Measurements from ENCODE around the gene ZSCAN12. TPM values are rescaled to one million over a fixed set of nuclear protein-coding genes. Genes with fewer than 3 reads are reported as not detected.

Gene ZSCAN12
- total RNA-seq, 1 donor from 2014 or later = 3.7 TPM

DNA sequence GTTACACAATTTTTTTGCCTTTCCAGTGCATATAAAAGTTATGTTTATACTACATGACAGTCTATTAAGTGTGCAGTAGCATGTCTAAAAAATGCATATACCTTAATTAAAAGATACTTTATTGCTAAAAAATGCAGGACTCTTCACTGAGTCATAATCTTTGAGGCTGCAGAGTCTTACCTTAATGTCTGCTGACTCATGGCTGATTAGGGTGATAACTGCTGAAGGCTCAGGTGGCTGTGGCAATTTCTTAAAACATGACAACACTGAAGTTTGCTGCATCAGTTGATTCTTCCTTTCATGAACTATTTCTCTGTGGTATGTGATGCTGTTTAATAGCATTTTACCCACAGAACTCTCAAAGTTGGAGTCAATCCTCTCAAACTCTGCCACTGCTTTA is 24.6 kb upstream of the ZSCAN12 start:
- TF ChIP-seq, protein P1, sequence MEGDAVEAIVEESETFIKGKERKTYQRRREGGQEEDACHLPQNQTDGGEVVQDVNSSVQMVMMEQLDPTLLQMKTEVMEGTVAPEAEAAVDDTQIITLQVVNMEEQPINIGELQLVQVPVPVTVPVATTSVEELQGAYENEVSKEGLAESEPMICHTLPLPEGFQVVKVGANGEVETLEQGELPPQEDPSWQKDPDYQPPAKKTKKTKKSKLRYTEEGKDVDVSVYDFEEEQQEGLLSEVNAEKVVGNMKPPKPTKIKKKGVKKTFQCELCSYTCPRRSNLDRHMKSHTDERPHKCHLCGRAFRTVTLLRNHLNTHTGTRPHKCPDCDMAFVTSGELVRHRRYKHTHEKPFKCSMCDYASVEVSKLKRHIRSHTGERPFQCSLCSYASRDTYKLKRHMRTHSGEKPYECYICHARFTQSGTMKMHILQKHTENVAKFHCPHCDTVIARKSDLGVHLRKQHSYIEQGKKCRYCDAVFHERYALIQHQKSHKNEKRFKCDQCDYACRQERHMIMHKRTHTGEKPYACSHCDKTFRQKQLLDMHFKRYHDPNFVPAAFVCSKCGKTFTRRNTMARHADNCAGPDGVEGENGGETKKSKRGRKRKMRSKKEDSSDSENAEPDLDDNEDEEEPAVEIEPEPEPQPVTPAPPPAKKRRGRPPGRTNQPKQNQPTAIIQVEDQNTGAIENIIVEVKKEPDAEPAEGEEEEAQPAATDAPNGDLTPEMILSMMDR (IDR thresholded peaks at IDR 0.05) = no peak
- peaks cover 12% of the 10 kb centered on the region for H3K9me3 Mint-ChIP-seq (ENCODE audit: low read depth)

DNA sequence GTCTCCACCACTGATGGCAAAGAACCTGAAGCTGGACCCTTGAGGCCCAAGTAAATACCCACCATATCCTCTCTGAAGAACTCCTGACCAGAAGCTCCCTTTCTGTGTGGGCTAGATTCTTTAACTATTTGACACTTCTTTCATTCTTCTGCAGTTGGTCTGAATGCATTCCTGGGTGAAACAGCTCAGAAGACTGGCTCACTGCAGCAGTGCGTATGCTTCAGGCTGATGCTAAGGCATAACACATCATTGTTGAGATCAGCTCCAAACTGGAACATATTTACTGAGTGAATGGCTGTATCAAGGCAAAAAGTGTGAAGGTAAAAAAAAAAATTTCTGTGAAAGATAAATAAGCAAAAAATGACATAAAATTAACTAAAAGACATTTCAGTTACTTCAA is 24.0 kb upstream of the ZSCAN12 start:
- Mint-ChIP-seq H3K36me3 (ENCODE audit: low read depth) (peaks cover 29% of the 10 kb centered on the region), H3K9me3 (ENCODE audit: low read depth) (peaks cover 12% of the 10 kb centered on the region), H3K4me3 (ENCODE audit: unreplicated experiment) (no peak overlapping the region), H3K27ac (ENCODE audit: unreplicated experiment) (no peak overlapping the region), H3K27me3 (ENCODE audit: low read depth) (no peaks in the 10 kb centered on the region), H3K4me1 (ENCODE audit: low read depth) (no peaks in the 10 kb centered on the region)
- DNase-seq (ENCODE audit: low spot score) = no peak
- TF ChIP-seq, protein P1 (IDR thresholded peaks at IDR 0.05) = no peak

More for the DNA sequence above, 24.6 kb upstream of the ZSCAN12 start:
- Mint-ChIP-seq H3K36me3 (ENCODE audit: low read depth) (peaks cover 29% of the 10 kb centered on the region), H3K4me1 (ENCODE audit: low read depth) (no peaks in the 10 kb centered on the region), H3K27me3 (ENCODE audit: low read depth) (no peaks in the 10 kb centered on the region), H3K27ac (ENCODE audit: unreplicated experiment) (no peak overlapping the region), H3K4me3 (ENCODE audit: unreplicated experiment) (no peak overlapping the region)
- DNase-seq (ENCODE audit: low spot score) = no peak

DNA sequence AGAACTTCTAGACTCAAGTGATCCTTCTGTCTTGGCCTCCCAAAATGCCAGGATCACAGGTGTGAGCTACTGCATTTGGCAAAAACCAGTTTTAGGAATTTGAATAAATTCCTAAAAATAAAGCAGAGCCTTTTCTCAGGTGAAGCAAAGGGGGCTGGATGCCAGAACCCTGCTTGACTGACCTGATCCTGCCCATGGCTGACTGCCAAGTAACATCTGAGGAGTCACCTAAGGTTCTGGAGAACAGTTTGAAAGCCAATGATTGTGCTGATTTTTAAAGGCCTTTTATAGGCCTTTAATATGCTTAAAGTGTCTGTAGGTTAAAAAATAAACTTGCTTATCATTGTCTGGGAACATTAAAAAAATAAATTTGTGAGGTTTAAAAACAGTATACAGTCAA is 14.1 kb upstream of the ZSCAN12 start:
- TF ChIP-seq, protein P1 (IDR thresholded peaks at IDR 0.05) = no peak
- Mint-ChIP-seq H3K27me3 (ENCODE audit: low read depth) (peaks cover 4% of the 10 kb centered on the region), H3K4me1 (ENCODE audit: low read depth) (no peaks in the 10 kb centered on the region), H3K36me3 (ENCODE audit: low read depth) (peaks cover 4% of the 10 kb centered on the region), H3K9me3 (ENCODE audit: low read depth) (peaks cover 22% of the 10 kb centered on the region), H3K4me3 (ENCODE audit: unreplicated experiment) (no peak overlapping the region), H3K27ac (ENCODE audit: unreplicated experiment) (no peak overlapping the region)
- no peak for DNase-seq (ENCODE audit: low spot score)

DNA sequence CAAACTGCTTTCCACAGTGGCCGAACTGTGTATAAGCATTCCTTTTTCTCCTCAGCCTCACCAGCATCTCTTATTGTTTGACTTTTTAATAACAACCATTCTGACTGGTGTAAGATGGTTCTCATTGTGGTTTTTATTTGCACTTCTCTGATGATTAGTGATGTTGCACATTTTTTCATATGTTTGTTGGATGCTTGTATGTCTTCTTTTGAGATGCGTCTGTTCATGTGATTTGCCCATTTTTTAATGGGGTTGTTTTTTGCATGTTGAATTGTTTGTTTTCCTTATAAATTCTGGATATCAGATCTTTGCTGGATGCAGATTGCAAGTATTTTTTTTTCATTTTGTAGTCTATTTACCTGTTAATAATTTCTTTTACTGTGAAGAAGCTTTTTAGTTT is 11.2 kb upstream of the ZSCAN12 start:
- H3K4me1 Mint-ChIP-seq (ENCODE audit: low read depth) = no peaks in the 10 kb centered on the region
- peaks cover 6% of the 10 kb centered on the region for H3K36me3 Mint-ChIP-seq (ENCODE audit: low read depth)
- peaks cover 25% of the 10 kb centered on the region for H3K9me3 Mint-ChIP-seq (ENCODE audit: low read depth)
- no peak overlapping the region for H3K27ac Mint-ChIP-seq (ENCODE audit: unreplicated experiment)
- peaks cover 12% of the 10 kb centered on the region for H3K27me3 Mint-ChIP-seq (ENCODE audit: low read depth)
- TF ChIP-seq, protein P1 (IDR thresholded peaks at IDR 0.05) = no peak
- no peak for DNase-seq (ENCODE audit: low spot score)
- H3K4me3 Mint-ChIP-seq (ENCODE audit: unreplicated experiment) = no peak overlapping the region

DNA sequence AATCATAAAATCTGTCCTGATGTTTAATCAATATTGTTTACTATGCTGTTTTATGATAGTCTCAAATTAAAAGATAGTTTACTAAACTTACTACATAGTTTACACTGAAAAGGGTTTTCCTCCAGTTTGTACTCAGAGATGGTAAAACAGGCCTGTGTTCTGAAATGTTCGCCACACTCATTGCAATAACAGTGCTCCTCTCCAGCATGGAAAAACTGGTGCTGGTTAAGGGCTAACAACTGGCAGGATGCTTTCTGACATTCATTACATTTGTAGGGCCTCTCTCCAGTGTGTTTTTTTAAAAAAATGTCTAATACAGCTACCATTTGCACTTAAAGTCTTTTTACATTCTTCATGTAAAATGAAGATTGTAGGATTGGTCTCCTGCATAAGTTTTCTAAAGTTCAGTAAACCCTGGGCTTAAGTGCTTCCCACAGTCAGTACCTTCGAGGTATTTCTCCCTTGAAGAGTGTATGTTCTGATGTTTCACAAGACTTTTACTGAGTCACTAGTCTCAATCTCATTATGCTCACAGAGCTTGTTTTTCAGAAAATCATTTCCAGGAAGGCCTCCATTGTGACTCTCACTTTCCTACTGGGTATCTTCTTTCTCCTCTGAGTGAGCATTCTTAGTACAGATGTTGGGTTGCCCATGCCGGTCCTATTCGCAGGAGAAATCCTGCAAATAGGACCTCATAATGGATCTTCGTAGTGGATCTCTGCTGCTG is 8.7 kb upstream of the ZSCAN12 start:
- no peaks in the 10 kb centered on the region for H3K4me1 Mint-ChIP-seq (ENCODE audit: low read depth)
- peaks cover 12% of the 10 kb centered on the region for H3K27me3 Mint-ChIP-seq (ENCODE audit: low read depth)
- peaks cover 6% of the 10 kb centered on the region for H3K36me3 Mint-ChIP-seq (ENCODE audit: low read depth)
- DNase-seq (ENCODE audit: low spot score) = no peak
- TF ChIP-seq, protein P1 (IDR thresholded peaks at IDR 0.05) = no peak
- H3K4me3 Mint-ChIP-seq (ENCODE audit: unreplicated experiment) = no peak overlapping the region
- H3K27ac Mint-ChIP-seq (ENCODE audit: unreplicated experiment) = no peak overlapping the region
- H3K9me3 Mint-ChIP-seq (ENCODE audit: low read depth) = peaks cover 25% of the 10 kb centered on the region
